KMS-11 (cell line): Measurements from ENCODE around the gene KHK.

ENCODE experiments used
- H2AFZ ChIP-seq: fragments of 200-600 bp; sonication (generic); 2 replicates; pipeline ENCODE4 v1.6.1; 2016; ENCODE audit warnings: antibody characterized with exemption, mixed run types, low read depth
- H3K27ac ChIP-seq: fragments of 200-600 bp; sonication (generic); 2 replicates; pipeline ENCODE4 v1.6.1; 2016; ENCODE audit warnings: mild to moderate bottlenecking, mixed run types
- H3K27me3 ChIP-seq: fragments of 200-600 bp; sonication (generic); 2 replicates; pipeline ENCODE4 v1.6.1; 2017; ENCODE audit warnings: mild to moderate bottlenecking, low read depth, mixed run types, moderate library complexity; ENCODE audit not compliant: insufficient read depth
- H3K36me3 ChIP-seq: fragments of 200-600 bp; sonication (generic); 2 replicates; pipeline ENCODE4 v1.6.1; 2017; ENCODE audit warnings: mild to moderate bottlenecking, mixed run types; ENCODE audit not compliant: insufficient read depth
- H3K4me1 ChIP-seq: fragments of 200-600 bp; sonication (generic); 2 replicates; pipeline ENCODE4 v1.6.1; 2016; ENCODE audit warnings: mild to moderate bottlenecking, low read depth, mixed run types; ENCODE audit not compliant: poor library complexity, severe bottlenecking
- H3K4me2 ChIP-seq: fragments of 200-600 bp; sonication (generic); 2 replicates; pipeline ENCODE4 v1.7.0; 2016; ENCODE audit warnings: mild to moderate bottlenecking, mixed run types
- H3K4me3 ChIP-seq: fragments of 200-600 bp; sonication (generic); IDR thresholded peaks from 2 replicates; pipeline ENCODE4 v1.6.1; 2017; ENCODE audit warnings: low read depth, low read length, mixed read lengths; ENCODE audit not compliant: insufficient read depth
- H3K79me2 ChIP-seq: fragments of 200-600 bp; sonication (generic); 2 replicates; pipeline ENCODE4 v1.6.1; 2016; ENCODE audit warnings: low read depth, mixed run types; ENCODE audit not compliant: insufficient read depth
- H3K9ac ChIP-seq: fragments of 200-600 bp; sonication (generic); 2 replicates; pipeline ENCODE4 v1.6.1; 2016; ENCODE audit warnings: mild to moderate bottlenecking, mixed run types
- H4K20me1 ChIP-seq: fragments of 200-600 bp; sonication (generic); 2 replicates; pipeline ENCODE4 v1.6.1; 2016; ENCODE audit warnings: mild to moderate bottlenecking, mixed run types; ENCODE audit not compliant: insufficient read depth
- TF ChIP-seq, protein P1 (sequence below): fragments of 200-600 bp; sonication (generic); conservative IDR thresholded peaks from 2 replicates; pipeline ENCODE4 v1.6.1; 2017; ENCODE audit warnings: low read depth, mild to moderate bottlenecking, antibody characterized with exemption, low read length, moderate library complexity, mixed read lengths

The KHK gene

GRCh38 chr2:27070653-27071276 lies 15.8 kb upstream of the KHK start:
- Histone ChIP-seq H3K4me3 (peak overlapping the region; percentile 67), H4K20me1 (no peaks in the 10 kb centered on the region), H3K9ac (peak overlapping the region; percentile 45), H2AFZ (peak overlapping the region; percentile 69), H3K79me2 (peaks cover 20% of the 10 kb centered on the region), H3K4me1 (peaks cover 29% of the 10 kb centered on the region), H3K4me2 (peak overlapping the region; percentile 84), H3K27ac (peak overlapping the region; percentile 16; the same call in 1 of the 2 replicates), H3K36me3 (no peaks in the 10 kb centered on the region), H3K27me3 (no peaks in the 10 kb centered on the region)
- TF ChIP-seq, protein P1, sequence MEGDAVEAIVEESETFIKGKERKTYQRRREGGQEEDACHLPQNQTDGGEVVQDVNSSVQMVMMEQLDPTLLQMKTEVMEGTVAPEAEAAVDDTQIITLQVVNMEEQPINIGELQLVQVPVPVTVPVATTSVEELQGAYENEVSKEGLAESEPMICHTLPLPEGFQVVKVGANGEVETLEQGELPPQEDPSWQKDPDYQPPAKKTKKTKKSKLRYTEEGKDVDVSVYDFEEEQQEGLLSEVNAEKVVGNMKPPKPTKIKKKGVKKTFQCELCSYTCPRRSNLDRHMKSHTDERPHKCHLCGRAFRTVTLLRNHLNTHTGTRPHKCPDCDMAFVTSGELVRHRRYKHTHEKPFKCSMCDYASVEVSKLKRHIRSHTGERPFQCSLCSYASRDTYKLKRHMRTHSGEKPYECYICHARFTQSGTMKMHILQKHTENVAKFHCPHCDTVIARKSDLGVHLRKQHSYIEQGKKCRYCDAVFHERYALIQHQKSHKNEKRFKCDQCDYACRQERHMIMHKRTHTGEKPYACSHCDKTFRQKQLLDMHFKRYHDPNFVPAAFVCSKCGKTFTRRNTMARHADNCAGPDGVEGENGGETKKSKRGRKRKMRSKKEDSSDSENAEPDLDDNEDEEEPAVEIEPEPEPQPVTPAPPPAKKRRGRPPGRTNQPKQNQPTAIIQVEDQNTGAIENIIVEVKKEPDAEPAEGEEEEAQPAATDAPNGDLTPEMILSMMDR = no peak

GRCh38 chr2:27071277-27071989 lies 15.1 kb upstream of the KHK start, which contains the start of gene OST4:
Gene OST4 (minus strand): TSS chr2:27071654.
- Histone ChIP-seq H3K27ac (peak within 1 kb of the TSS; percentile 16), H3K36me3 (no peaks in the 10 kb centered on the region), H2AFZ (peak within 1 kb of the TSS; percentile 86), H3K4me3 (peak within 1 kb of the TSS; percentile 67), H3K27me3 (no peaks in the 10 kb centered on the region), H3K9ac (peak within 1 kb of the TSS; percentile 45), H3K4me2 (peak within 1 kb of the TSS; percentile 84), H3K79me2 (peaks cover 20% of the 10 kb centered on the region), H3K4me1 (peaks cover 29% of the 10 kb centered on the region), H4K20me1 (no peaks in the 10 kb centered on the region)
- TF ChIP-seq, protein P1 = no peak

DNA sequence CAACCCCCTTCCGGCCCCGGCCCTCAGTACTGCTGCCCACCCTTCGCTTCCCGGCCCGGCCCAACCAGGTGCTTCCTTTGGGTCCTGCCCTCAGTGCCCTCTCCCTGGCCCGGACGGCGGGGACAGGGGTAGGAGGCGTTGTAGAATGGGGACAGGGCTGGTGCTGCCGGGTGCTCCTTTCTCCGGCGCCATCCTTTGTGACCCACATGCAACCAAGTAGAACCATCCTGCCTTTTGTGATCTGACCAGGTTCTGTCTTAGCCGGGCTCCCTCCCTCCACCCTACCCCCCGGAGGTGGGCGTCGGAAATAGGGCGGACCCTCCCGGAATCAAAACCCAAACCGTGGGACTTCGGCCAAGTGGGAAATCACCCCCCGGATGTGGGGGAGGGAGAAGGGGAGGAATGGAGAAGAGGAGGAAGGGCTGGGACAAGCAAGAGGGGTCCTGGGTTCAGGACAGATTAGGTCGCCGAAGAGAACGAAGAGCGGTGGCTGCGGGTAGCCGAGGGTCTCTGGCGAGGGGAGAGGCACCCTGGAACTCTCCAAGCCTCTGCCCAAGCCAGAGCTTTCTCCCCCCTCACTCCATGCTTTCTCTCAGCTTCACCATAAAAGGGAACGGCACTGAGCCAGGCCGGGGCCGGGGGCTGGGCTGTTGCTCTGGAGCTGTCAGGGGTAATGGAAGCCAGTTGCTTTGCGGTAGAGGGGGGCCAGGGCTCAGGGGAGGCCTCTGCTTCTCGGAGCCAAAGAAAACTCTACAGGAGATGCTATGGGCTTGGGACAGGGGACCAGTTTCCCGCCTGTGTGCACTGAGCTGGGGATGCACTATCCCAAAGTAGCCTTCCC lies 14.4 kb upstream of the KHK start:
- H3K4me2 ChIP-seq = peak overlapping the region; percentile 82
- H2AFZ ChIP-seq = peak overlapping the region; percentile 86; the same call in 1 of the 2 replicates
- peaks cover 6% of the 10 kb centered on the region; the same call in 1 of the 2 replicates for H3K27me3 ChIP-seq
- H3K27ac ChIP-seq = no peak overlapping the region
- peak overlapping the region; percentile 18; the same call in 1 of the 2 replicates for H3K9ac ChIP-seq
- no peaks in the 10 kb centered on the region for H3K36me3 ChIP-seq
- peak overlapping the region; percentile 9 for H3K4me3 ChIP-seq
- H4K20me1 ChIP-seq = no peaks in the 10 kb centered on the region
- TF ChIP-seq, protein P1 = no peak
- H3K79me2 ChIP-seq = peaks cover 20% of the 10 kb centered on the region
- H3K4me1 ChIP-seq = peaks cover 29% of the 10 kb centered on the region

DNA sequence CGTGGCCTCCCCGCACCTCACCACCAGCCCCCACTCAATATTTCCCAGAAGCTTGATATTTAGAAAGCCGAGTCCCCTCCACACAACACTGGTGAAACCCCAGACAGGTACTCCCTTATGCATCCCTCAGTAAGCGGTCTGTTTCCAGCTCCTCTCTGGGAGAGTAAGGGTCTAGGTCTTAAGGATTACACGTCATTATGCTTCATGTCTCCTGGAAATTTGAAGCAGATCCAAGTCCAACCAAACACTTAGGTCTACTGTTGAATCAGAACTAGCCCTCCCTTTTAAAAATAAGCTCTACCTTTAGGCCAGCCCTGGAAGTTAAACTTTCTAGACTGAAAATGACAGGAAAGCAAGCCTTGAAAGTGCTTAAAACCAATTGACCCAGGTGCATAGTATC lies 13.7 kb upstream of the KHK start:
- Histone ChIP-seq H3K79me2 (peaks cover 20% of the 10 kb centered on the region), H2AFZ (no peak overlapping the region), H3K27ac (no peak overlapping the region), H4K20me1 (no peaks in the 10 kb centered on the region), H3K36me3 (no peaks in the 10 kb centered on the region), H3K4me3 (no peak overlapping the region), H3K4me2 (no peak overlapping the region), H3K4me1 (peaks cover 29% of the 10 kb centered on the region), H3K9ac (no peak overlapping the region), H3K27me3 (peaks cover 13% of the 10 kb centered on the region)
- TF ChIP-seq, protein P1 = no peak
